Mononuclear cell (primary cell): ENCODE data around the gene IRF2. TPM values are rescaled to one million over a fixed set of nuclear protein-coding genes. Genes with fewer than 3 reads are reported as not detected.

Source experiments
- H3K27me3 ChIP-seq: 2 replicates; pipeline ENCODE4 v1.6.0; 2011; ENCODE audit warnings: low read length, control low read depth; ENCODE audit not compliant: insufficient read depth
- H3K4me1 ChIP-seq: 2 replicates; pipeline ENCODE4 v1.5.1; 2011; ENCODE audit warnings: mild to moderate bottlenecking, low read length, control low read depth; ENCODE audit not compliant: insufficient read depth
- H3K4me3 ChIP-seq: 2 replicates; pipeline ENCODE4 v1.5.1; 2011; ENCODE audit warnings: mild to moderate bottlenecking, low read length, moderate library complexity
- H3K9me3 ChIP-seq: 2 replicates; pipeline ENCODE4 v1.5.1; 2011; ENCODE audit warnings: low read depth, mild to moderate bottlenecking, control low read depth, low read length
- total RNA-seq: library from RNA; depleted of rRNA; stranded (reverse); fragments of >200 nt; gene quantifications from one replicate; pipeline ENCODE4 v1.2.3, GENCODE V29; 2012

Gene IRF2
- total RNA-seq, 1 donor, result 13.1 TPM

DNA sequence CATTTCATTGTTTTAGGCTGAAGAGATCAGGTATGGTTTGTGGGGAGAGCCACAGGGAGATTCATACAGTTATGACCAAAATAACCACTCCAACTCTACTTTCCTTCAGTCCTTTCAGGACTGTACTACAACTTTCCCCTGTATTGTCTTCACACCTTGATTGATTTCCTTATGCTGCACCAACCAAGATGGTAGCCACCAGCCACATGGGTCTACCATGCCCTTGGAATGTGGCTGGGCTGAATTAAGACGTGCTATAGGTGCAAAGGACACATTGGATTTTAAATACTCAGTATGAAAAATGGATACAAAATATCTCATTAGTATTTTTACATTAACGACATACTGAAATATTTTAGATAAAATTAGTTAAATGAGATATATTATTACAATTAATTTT is 11.2 kb downstream of the IRF2 start:
- Histone ChIP-seq H3K4me3 (no peak overlapping the region), H3K27me3 (no peaks in the 10 kb centered on the region), H3K4me1 (peaks cover 43% of the 10 kb centered on the region), H3K9me3 (no peaks in the 10 kb centered on the region)

DNA sequence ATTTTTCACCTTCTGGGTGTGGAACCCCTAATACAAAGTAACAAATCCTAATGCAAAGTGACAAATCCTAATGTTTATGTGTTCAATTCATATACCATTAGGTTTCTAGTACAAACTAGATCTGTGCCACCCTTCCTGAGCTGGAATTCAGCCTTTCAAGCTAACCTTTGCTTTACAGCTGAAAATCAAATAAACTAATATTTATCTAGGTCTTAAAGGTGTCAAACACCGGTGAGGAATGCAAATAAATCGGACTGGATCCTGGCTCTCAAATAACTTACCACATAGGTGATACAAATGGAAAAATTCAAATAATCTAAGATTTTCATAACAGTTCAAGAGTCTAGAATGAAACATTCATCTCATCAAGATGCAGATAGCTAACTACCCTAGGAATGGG is 11.6 kb downstream of the IRF2 start:
- H3K9me3 ChIP-seq, result no peaks in the 10 kb centered on the region
- no peak overlapping the region for H3K4me3 ChIP-seq
- H3K4me1 ChIP-seq, result peaks cover 46% of the 10 kb centered on the region
- H3K27me3 ChIP-seq, result no peaks in the 10 kb centered on the region

DNA sequence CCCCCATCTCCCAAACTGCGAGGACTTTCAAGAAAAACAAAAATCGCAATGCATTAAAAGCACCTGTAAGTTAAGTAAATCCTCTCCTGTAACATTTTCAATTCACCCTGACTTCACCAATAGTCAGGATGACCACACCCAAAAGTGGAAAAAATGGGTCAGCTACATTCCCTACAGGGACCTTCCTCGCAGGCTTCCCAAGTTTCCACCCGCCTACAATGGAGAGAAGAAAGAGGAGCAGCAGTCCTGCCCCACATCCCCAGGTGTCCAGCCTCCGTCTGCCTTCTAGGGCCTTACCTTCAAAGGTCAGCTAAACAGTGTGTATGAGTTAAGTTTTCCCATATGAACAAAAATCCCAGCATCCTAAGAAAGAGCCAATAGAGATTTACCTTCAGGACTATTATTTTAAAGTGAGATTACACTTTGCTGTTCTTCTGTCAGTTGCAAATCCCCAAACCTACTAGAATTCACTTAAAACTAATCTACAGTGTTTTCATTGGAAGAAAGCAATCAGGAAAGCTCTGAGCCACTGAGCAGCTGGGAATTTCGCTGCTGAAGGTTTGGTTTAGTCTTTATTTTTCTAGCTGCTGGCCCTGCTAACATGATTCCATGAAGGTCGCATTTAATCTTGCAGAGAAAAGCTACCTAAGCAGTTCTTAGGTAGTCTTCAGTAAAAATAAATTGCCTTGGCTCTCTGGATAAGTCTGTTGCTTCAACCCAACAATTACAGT is 12.5 kb downstream of the IRF2 start:
- Histone ChIP-seq H3K9me3 (no peaks in the 10 kb centered on the region), H3K4me3 (no peak overlapping the region), H3K27me3 (no peaks in the 10 kb centered on the region), H3K4me1 (peaks cover 45% of the 10 kb centered on the region)

DNA sequence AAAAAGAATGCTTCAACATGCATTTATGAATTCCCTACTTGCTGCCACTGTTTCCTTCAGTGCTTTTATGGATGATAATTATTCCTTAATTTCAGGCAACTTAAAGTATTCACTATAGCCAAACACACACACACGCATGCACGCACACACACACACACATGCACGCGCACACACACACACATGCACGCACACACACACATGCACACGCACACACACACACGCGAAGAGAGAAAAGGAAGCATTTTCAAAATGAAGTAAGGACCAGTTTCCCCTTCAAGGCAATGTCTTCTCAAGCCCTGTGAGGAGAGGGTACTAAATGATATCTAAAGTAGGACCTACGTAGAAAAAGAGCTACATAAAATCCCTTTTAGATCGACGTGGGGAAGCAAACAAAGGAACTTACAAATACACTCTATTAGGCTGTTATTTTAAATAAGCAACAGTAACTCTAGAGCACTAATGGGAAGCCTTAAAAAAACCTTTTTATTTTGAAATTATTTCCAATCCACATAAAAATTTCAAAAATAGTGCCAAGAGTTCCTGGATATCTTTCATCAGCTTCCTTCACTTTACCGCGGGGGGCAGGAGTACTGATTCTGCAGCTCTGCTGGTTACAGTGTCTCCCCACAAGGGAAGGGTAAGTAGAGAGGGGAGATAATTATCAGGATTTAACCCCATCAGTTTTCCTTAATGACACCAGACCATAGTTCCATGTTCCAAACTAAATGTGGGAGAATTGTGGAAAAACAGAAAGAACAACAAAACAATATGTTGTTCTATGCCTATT is 13.7 kb downstream of the IRF2 start:
- Histone ChIP-seq H3K4me3 (no peak overlapping the region), H3K9me3 (no peaks in the 10 kb centered on the region), H3K4me1 (peaks cover 53% of the 10 kb centered on the region), H3K27me3 (no peaks in the 10 kb centered on the region)

DNA sequence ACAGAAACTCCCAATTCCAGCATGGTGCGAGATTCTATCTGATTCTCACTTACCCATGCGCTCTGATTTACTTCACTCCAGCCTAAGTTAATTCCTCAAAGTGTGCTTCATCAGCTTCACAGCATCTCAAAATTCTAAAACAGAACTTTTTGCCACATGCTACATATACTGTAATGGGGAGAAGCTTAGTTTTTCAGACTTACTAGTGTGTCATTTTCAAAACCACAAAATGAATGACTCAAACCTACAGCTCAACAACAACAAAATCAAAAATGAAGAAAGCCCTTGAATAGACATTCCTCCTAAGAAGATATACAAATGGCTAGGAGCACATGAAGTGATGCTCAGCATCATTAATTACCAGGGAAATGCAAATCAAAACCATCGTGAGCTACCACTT is 14.9 kb downstream of the IRF2 start:
- H3K4me3 ChIP-seq, result no peak overlapping the region

DNA sequence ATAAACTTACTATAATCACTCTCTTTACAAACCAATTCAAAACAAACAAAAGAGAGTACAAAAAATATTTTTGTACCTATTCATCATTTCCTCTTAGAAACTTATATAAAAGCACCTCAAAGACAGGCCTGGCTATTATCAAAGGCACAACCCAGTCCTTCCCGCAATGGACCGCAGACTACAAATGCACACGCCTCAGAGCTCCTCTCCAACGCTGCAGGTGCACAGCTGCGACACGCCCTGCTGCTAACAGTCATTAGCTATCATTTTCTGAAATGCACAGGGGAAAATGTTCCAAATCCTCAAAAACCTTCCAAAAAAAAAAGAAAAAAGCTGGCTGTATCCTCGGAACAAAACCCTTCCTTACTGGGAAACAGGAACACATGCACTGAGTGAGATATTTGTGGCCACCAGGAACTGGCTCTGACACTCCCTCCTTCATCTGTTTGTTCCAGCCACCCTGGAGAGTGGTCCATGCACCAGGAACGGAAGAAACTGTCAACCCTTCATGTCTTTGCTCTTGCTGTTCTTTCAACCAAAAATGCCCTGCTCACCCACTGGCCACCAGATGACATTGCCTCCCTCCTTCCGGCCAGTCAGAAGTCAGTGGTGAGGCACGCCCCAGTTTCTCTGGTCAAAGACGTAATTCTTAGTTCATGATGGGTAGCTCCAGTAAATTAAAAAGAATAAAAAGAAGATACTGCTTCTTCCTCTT is 16.7 kb downstream of the IRF2 start:
- no peak overlapping the region for H3K4me3 ChIP-seq
- no peaks in the 10 kb centered on the region for H3K27me3 ChIP-seq
- peaks cover 76% of the 10 kb centered on the region for H3K4me1 ChIP-seq
- no peaks in the 10 kb centered on the region for H3K9me3 ChIP-seq

More for the DNA sequence above, 14.9 kb downstream of the IRF2 start:
- peaks cover 59% of the 10 kb centered on the region for H3K4me1 ChIP-seq
- H3K27me3 ChIP-seq, result no peaks in the 10 kb centered on the region
- no peaks in the 10 kb centered on the region for H3K9me3 ChIP-seq

DNA sequence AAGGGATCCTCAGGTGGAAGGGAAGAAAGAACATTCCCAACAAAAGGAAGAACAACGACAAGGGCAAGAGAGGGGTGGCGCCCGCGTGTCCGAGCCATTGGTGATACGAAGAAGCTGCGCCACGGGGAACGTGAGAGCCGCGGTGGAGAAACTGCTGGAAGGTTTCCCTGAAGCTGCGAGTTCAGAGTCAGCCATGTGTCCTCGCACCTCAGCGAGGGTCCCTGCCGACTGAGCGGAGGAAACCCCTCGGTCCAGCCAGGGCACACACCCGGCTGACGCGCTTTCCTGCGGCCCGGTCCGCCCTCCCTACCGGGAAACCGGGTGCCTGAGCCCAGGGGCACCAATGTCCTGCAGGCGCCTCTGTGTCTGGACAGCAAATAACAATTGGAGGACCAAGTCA is 18.0 kb downstream of the IRF2 start:
- Histone ChIP-seq H3K9me3 (no peaks in the 10 kb centered on the region), H3K4me1 (peaks cover 85% of the 10 kb centered on the region), H3K27me3 (no peaks in the 10 kb centered on the region), H3K4me3 (no peak overlapping the region)

DNA sequence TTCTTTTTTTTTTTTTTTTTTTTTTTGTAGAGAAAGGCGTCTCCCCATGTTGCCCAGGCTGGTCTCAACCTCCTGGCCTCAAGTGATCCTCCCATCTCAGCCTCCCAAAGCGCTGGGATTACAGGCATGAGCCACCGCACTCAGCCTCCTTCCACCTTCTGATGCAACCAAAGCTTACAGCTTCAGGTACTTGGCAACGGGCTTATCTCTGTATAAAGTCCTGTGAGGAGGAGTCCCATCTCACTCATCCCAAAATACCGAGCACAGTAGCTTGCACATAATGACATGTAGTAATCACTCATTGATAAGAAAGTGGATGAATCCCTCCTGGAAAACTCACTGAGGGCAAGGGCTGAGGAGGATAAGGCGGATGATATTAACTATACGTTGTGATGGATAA is 19.1 kb downstream of the IRF2 start:
- Histone ChIP-seq H3K9me3 (no peaks in the 10 kb centered on the region), H3K27me3 (no peaks in the 10 kb centered on the region), H3K4me1 (peaks cover 82% of the 10 kb centered on the region), H3K4me3 (no peak overlapping the region)

DNA sequence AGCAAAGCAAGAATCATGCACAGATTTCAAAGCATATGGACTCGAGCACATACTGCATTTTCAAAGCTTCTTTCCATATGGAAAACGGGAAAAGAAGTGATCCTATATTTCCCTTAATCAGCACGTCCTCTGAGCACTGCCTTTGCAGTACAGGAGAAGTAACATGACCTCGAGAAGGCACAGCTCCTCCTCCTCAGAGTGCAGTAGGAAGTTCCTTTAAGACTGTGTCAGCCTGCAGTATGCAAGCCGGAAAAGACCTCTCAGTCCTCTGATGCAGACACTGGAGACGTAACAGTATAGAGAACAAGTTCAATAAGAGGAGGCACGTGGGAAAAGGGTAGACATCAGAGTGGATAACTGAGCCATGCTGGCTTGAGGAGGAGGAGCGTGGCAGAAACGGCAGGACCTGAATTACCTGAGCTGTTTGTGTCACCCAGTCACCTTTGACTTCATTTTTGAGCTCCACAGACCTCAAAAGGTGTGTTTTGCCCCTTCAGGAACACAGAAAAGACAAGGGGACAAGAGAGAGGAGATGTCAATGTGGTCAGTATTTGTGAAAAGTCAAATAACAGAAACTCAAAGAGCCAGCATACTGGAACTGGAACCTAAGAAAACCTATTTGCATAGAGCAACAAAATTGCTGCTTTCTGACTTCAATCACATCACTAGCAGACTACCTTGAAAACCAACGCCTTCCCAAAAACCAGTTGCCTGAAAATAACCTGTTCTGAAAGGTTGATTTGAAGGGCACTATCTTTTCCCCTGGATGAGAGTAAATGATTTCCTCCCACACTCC is 20.8 kb downstream of the IRF2 start:
- Histone ChIP-seq H3K9me3 (no peaks in the 10 kb centered on the region), H3K4me1 (peaks cover 84% of the 10 kb centered on the region), H3K27me3 (no peaks in the 10 kb centered on the region), H3K4me3 (no peak overlapping the region)

DNA sequence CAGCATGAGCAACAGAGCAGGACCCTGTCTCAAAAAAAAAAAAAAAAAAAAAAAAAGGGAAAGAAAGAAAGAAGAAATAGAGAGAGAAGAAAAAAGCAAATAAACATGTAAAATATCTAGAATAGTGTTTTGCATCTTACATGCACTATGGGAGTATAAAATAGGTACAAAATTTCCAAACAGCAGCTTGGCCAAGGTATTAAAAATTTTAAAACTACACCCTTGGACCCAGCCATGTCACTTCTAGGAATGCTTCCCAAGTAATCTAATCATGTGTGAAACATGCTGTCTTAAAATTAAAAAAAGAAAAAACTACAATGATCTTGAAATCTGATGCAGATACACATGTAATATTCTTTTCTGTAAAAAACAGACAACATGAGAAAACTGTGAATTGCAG is 21.6 kb downstream of the IRF2 start:
- Histone ChIP-seq H3K9me3 (no peaks in the 10 kb centered on the region), H3K4me3 (no peak overlapping the region), H3K4me1 (peaks cover 87% of the 10 kb centered on the region), H3K27me3 (no peaks in the 10 kb centered on the region)

DNA sequence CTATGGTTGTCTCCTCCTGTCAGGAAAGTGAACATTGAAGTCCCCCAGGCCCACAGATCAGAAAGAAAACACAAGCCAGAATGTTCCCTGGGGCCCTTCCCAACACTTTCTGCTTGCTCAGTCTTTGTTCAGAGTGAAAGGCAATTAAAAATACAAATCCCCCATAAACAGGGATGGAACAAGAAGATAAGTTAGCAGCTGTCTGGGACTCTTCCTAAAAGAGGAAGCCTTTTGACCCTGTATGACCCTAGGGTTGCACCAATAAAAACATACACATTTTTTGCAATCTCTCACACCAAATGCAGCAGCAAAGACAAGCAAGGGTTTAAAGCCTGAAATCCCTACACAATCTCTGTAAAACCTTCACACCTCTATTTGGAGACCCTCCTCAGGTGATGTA is 22.6 kb downstream of the IRF2 start:
- Histone ChIP-seq H3K4me1 (peaks cover 90% of the 10 kb centered on the region), H3K9me3 (no peaks in the 10 kb centered on the region), H3K27me3 (no peaks in the 10 kb centered on the region), H3K4me3 (no peak overlapping the region)

DNA sequence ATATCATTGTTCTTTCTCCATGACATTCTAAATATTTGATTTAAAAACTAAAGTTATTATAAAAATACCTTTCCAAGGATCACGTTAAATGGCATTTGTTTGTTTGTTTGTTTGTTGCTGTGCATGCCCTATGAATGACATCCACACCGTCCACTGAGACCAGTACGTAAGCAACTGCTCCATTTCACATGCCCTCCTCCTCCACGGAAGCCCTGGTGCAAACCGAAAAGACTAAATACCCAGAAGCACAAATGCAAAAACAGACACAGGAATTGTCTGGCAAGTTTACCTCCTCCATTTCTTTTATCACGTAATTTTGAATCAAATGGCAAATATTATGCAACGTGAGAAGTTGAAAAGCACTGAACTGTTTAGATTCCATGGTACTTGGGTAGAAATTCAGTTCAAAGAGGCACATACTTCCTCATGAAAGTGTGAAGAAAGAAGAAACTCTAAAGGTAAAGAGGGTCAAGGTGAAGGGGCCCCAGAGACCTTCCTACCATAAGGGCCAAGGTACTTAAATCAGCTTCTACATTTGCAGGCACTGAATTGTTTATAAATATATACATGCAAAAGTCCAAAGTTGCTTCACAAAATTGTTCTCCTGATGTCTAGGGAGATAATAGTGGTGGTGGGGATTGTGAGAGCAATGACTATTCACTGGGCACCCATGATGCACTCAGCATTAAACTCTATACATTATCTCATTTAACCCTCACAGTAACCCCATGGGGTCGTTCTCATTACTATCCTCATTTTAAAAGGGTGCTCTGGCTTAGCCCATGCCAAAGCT is 23.4 kb downstream of the IRF2 start:
- peaks cover 91% of the 10 kb centered on the region for H3K4me1 ChIP-seq
- H3K27me3 ChIP-seq, result no peaks in the 10 kb centered on the region
- H3K9me3 ChIP-seq, result no peaks in the 10 kb centered on the region
- H3K4me3 ChIP-seq, result no peak overlapping the region

DNA sequence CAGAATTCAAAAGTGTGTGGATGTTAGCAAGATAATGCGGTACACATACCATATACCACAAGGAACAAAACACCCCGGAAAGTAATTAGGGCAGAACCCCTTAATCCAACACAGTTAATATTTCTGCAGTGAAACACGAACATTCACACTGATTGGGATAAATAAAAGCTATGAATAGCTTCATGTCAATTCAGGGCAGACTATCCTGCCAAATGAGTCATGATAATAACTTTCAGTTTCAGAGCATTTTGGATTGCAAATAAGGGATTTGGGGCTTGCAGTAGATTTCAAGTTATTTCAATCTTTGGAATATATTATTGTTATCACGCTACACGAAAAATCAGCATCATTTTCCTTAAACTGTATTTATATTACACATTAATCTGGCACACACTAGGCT is 24.3 kb downstream of the IRF2 start:
- no peak overlapping the region for H3K4me3 ChIP-seq
- H3K9me3 ChIP-seq, result no peaks in the 10 kb centered on the region
- no peaks in the 10 kb centered on the region for H3K27me3 ChIP-seq
- H3K4me1 ChIP-seq, result peaks cover 94% of the 10 kb centered on the region

DNA sequence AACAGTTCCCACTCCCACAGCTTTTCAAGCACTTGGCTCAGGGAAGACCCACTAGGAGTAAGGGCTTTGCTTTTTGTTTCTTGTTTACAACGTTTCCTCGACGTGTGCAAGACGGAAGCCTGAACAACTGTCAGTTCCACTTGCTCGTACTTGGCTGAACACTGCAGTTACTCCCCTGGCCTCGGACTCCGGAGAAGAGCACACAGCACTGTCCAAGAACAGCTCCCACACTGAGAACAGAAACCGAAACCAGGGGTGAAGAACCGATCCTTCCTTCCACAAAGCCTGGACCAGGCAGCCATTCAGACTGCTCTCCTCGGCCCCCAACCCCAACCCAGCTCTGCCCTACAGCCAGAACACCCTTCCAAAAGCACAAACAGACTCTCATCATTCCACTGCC is 25.5 kb downstream of the IRF2 start:
- Histone ChIP-seq H3K4me3 (peak overlapping the region; percentile 10), H3K27me3 (no peaks in the 10 kb centered on the region), H3K9me3 (no peaks in the 10 kb centered on the region), H3K4me1 (peaks cover 95% of the 10 kb centered on the region)
